Loucy (cell line): ENCODE results near the gene TGIF2.

Experiments used
- H2AFZ ChIP-seq: fragments of 200-600 bp; sonication (generic); 2 replicates; pipeline ENCODE4 v1.6.0; 2016; ENCODE audit warnings: antibody characterized with exemption, mild to moderate bottlenecking, low read length, moderate library complexity
- H3F3A ChIP-seq: fragments of 200-600 bp; 2 replicates; pipeline ENCODE4 v1.6.0; 2016; ENCODE audit warnings: antibody characterized with exemption, low read depth, mild to moderate bottlenecking
- H3K27me3 ChIP-seq: fragments of 200-600 bp; sonication (generic); 2 replicates; pipeline ENCODE4 v1.6.1; 2014; ENCODE audit warnings: low read length, mild to moderate bottlenecking; ENCODE audit not compliant: insufficient read depth, poor library complexity, severe bottlenecking
- H3K36me3 ChIP-seq: fragments of 200-600 bp; sonication (generic); 2 replicates; pipeline ENCODE4 v1.6.1; 2016; ENCODE audit warnings: low read length; ENCODE audit not compliant: insufficient read depth
- H3K4me1 ChIP-seq: fragments of 200-600 bp; sonication (generic); 2 replicates; pipeline ENCODE4 v1.5.1; 2014; ENCODE audit warnings: low read length, mild to moderate bottlenecking; ENCODE audit not compliant: insufficient read depth, poor library complexity, severe bottlenecking
- H3K4me2 ChIP-seq: fragments of 200-600 bp; sonication (generic); 2 replicates; pipeline ENCODE4 v1.6.0; 2014; ENCODE audit warnings: antibody characterized with exemption, low read length, low read depth, mild to moderate bottlenecking; ENCODE audit not compliant: poor library complexity, severe bottlenecking
- H3K4me3 ChIP-seq: fragments of 200-600 bp; sonication (generic); 2 replicates; pipeline ENCODE4 v1.5.1; 2014; ENCODE audit warnings: low read length, mild to moderate bottlenecking, mixed read lengths; ENCODE audit not compliant: poor library complexity, severe bottlenecking
- H3K79me2 ChIP-seq: fragments of 200-600 bp; sonication (generic); 2 replicates; pipeline ENCODE4 v1.6.1; 2014; ENCODE audit warnings: low read length; ENCODE audit not compliant: insufficient read depth
- H3K9ac ChIP-seq: fragments of 200-600 bp; sonication (generic); 2 replicates; pipeline ENCODE4 v1.6.0; 2014; ENCODE audit warnings: mild to moderate bottlenecking, low read depth, low read length, moderate library complexity; ENCODE audit not compliant: poor library complexity, severe bottlenecking
- H3K9me2 ChIP-seq: fragments of 200-600 bp; sonication (generic); replicated peaks from 2 replicates; pipeline ENCODE4 v1.6.1; 2016; ENCODE audit warnings: low read depth, low read length, mixed read lengths
- H3K9me3 ChIP-seq: fragments of 200-600 bp; sonication (generic); 2 replicates; pipeline ENCODE4 v1.6.1; 2014; ENCODE audit warnings: mild to moderate bottlenecking, antibody characterized with exemption, low read length, low read depth; ENCODE audit not compliant: insufficient read depth
- H4K20me1 ChIP-seq: fragments of 200-600 bp; sonication (generic); 2 replicates; pipeline ENCODE4 v1.6.0; 2014; ENCODE audit warnings: antibody characterized with exemption, low read length, mild to moderate bottlenecking; ENCODE audit not compliant: insufficient read depth, poor library complexity, severe bottlenecking
- CTCF ChIP-seq: fragments of 200-600 bp; sonication (generic); conservative IDR thresholded peaks from 2 replicates; pipeline ENCODE4 v1.5.1; 2014; ENCODE audit warnings: mild to moderate bottlenecking, antibody characterized with exemption, low read length
- EZH2phosphoT487 ChIP-seq: fragments of 200-600 bp; IDR thresholded peaks from 2 replicates; pipeline ENCODE4 v1.6.1; 2018; ENCODE audit warnings: antibody characterized with exemption, mild to moderate bottlenecking, moderate library complexity, borderline replicate concordance

Gene TGIF2

GRCh38 chr20:36613974-36614373 is 40.6 kb downstream of the TGIF2 start:
- Histone ChIP-seq H3K4me3 (no peak overlapping the region), H3F3A (no peaks in the 10 kb centered on the region), H3K36me3 (peaks cover 61% of the 10 kb centered on the region), H3K9me2 (no peaks in the 10 kb centered on the region), H3K27me3 (no peaks in the 10 kb centered on the region), H3K9ac (no peak overlapping the region), H3K4me2 (no peak overlapping the region), H2AFZ (no peak overlapping the region), H3K79me2 (peaks cover 4% of the 10 kb centered on the region), H3K4me1 (no peaks in the 10 kb centered on the region), H4K20me1 (peaks cover 7% of the 10 kb centered on the region), H3K9me3 (no peaks in the 10 kb centered on the region)
- TF ChIP-seq EZH2phosphoT487 (no peak), CTCF (no peak)

- Histone ChIP-seq H3K36me3 (peaks cover 52% of the 10 kb centered on the region), H3F3A (no peaks in the 10 kb centered on the region)
- no peak for TF ChIP-seq CTCF
- TF ChIP-seq EZH2phosphoT487 = no peak
These were observed 41.6 kb downstream of the TGIF2 start for GRCh38 chr20:36614781-36615557.

GRCh38 chr20:36620917-36621316 is 47.5 kb downstream of the TGIF2 start:
- no peak for TF ChIP-seq EZH2phosphoT487
- no peak for TF ChIP-seq CTCF
- peaks cover 34% of the 10 kb centered on the region; the same call in 1 of the 2 replicates for H3K36me3 ChIP-seq
- no peaks in the 10 kb centered on the region for H4K20me1 ChIP-seq
- no peaks in the 10 kb centered on the region for H3K9me2 ChIP-seq
- H3K4me2 ChIP-seq = no peak overlapping the region
- H3K79me2 ChIP-seq = no peaks in the 10 kb centered on the region
- H3F3A ChIP-seq = no peaks in the 10 kb centered on the region
- no peaks in the 10 kb centered on the region for H3K4me1 ChIP-seq
- no peaks in the 10 kb centered on the region for H3K9me3 ChIP-seq
- H3K4me3 ChIP-seq = no peak overlapping the region
- H2AFZ ChIP-seq = no peak overlapping the region
- H3K9ac ChIP-seq = no peak overlapping the region
- no peaks in the 10 kb centered on the region for H3K27me3 ChIP-seq

More at GRCh38 chr20:36614781-36615557, 41.6 kb downstream of the TGIF2 start:
- Histone ChIP-seq H3K9ac (no peak overlapping the region), H4K20me1 (peaks cover 7% of the 10 kb centered on the region), H3K4me2 (no peak overlapping the region), H3K79me2 (peaks cover 4% of the 10 kb centered on the region), H3K9me2 (no peaks in the 10 kb centered on the region), H3K27me3 (no peaks in the 10 kb centered on the region), H2AFZ (no peak overlapping the region), H3K4me1 (no peaks in the 10 kb centered on the region), H3K4me3 (no peak overlapping the region), H3K9me3 (no peaks in the 10 kb centered on the region)
